GM18526 (cell line): ENCODE measurements around the gene TUBB2A.

Source experiments
- POLR2A ChIP-seq: IDR thresholded peaks from 3 replicates; pipeline ENCODE4 v1.6.1; 2011; ENCODE audit not compliant: insufficient read length; ENCODE audit errors: extremely low read depth

TUBB2A gene

DNA sequence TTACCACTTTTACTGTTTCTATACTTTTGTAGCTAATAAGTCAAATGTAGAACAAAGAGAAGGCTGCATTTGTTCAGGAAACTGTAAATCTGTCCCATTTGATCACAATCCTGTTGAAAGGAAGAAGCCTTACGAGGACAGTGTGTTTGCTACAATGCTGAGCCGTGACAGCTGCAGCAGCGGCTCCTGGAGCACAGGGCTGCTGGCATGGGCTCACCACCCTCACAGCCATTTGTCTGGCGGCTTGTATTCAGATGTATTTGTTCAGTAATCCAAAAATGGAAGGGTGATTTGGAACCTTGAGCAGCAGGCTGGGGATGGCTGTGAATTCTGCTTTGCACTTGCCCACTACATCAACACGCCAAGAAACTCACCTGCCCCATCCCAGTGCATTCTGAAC lies 5.7 kb downstream of the TUBB2A start:
- TF ChIP-seq POLR2A: no peak

DNA sequence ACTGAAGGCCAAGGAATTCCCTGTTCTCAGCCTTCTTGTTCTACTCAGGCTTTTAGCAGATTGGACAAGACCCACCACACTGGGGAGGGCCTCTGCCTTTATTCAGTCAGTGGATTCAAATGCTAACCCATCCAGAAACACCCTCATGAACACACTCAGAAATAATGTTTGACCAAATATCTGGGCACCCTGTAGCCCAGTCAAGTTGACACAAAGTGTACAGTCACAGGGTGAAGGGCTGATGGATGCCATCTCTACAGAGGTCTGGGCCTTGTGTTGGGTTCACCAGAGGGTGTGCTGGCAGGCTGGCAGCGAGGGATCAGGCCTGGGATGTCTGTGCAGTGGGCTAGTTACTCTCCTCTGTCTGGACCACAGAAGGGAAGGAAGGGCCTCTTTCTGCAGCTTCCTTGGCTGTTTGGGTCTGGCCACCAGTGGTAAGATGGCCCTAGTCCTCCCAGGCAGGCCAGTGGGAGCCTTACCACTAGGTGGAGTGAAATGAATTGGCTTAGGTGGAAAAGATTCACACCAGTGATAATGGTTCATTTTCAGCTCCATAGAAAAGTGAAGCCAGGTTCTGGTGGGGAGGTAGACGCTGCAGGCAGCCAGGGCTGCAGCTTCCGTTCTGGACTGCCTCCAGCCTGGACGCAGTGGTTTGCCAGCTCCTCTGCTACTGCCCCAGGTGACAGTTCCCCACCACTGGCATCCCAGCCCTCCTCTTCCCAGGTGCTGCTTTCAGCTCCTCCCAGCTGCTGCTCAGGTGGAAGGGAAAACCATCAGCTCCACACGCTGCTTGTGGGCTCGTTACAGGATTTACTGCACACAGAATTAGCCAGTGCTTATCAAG lies 9.2 kb downstream of the TUBB2A start:
- no peak for TF ChIP-seq POLR2A

DNA sequence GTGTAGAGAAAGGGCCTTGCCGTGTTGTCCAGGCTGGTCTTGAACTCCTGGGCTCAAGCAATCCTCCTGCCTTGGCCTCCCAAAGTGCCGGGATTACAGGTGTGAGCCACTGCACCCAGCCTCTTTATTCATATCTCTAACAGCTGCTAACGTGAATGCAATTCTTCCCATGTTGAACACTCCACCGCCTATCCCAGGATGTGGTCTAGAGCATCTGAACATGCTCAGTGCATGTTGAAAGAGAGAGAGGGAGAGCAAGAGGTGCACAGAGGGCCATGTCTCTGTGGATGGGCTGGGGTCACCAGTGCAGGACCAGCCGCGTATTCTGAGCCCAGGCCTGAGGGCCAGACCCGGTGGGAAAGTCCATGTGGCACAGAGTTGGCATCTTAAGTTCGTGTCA lies 12.8 kb downstream of the TUBB2A start:
- TF ChIP-seq POLR2A: no peak

- no peak for TF ChIP-seq POLR2A
Observed at GRCh38 chr6:3143158-3143557, 14.2 kb downstream of the TUBB2A start.

- no peak for TF ChIP-seq POLR2A
Observed at GRCh38 chr6:3142536-3142935, 14.8 kb downstream of the TUBB2A start.

DNA sequence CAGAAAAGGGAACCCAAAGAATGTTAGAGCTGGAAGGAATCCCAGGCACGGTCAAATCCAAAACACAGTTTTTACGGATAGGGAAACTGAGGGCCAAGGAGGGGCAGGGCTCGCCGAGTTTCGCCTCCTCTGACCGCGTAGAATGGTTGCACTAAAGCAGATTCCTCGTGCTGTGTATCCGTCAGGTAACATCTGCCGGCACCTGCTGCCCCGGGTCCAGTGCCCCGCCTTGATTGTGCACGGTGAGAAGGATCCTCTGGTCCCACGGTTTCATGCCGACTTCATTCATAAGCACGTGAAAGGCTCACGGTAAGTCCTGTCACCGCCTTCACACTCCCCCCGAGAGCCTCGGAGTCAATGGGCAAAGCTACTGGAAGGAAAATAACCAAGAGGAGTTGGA lies 17.1 kb downstream of the TUBB2A start:
- TF ChIP-seq POLR2A: no peak

DNA sequence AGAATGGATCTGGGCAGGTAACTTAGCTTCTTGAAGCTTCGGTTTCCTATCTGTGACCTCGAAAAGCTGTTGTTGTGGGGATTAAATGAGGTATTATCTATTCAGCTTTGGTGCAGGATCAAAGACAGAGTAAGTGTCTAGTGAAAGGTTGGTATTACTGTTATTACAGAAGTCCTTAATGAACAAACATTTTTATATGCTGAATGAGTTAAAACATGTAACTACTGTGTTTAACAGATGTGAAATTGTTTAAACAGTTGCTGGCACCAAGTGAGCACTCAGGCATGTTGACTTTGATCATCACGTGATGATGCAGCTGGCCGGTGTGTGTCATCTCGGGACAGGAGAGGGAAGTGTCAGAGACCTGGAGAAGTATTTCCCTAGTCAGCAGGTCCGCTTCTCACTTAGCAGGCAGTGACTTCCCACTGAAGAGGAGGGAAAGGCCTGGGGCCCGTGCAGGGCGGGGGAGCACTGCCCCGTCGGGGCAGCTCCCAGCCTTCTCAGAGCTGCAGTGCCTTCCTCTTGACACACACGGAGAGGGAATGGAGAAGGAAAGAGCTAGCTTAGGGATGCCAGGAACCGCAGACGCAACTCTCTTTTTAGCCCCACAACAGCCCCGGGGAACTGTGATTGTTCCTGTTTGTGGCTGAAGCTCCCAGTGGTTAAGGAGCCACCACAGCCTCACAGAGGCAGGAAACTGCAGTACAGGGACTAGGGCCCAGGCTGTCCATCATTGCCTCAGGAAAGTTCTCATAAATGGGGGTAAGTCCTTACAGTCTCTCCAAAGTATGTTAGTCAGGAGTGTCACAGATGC lies 18.0 kb downstream of the TUBB2A start:
- TF ChIP-seq POLR2A: no peak

GRCh38 chr6:3138341-3138740 lies 19.0 kb downstream of the TUBB2A start:
- TF ChIP-seq POLR2A: no peak

DNA sequence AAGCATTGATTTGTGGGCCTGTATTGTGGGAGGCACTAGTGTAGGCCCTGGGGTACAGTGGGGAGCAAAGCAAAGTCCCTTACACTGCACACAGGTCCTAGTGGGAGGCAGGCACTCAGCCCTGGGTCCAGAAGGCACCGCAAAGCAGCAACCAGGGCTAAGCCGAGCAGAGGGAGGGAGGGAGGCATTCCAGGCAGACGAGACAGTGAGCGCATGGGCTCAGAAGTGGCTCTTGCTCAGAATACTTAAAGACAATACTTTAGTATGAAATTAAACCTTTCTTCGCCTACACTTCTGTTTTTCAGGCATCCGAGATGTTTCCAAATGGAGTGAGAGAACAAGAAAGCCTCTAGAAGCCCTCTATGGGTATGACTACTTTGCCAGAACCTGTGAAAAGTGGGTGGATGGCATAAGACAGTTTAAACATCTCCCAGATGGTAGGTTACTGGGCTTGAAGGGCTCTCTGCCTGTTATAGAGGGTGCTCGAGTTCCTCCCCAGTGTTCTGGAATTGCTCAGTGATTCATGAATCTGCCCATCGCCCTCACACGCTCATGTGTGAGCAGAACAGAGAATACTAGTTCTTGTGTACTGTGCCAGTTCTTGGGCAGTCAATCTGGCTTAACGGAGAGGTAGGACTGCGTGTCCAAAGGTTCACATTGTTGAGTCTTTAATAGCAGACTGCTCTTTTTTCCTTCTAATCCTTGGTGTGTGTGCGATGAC lies 20.1 kb downstream of the TUBB2A start:
- no peak for TF ChIP-seq POLR2A

GRCh38 chr6:3136292-3137011 lies 20.9 kb downstream of the TUBB2A start:
- TF ChIP-seq POLR2A: no peak

GRCh38 chr6:3135668-3136291 lies 21.6 kb downstream of the TUBB2A start:
- no peak for TF ChIP-seq POLR2A

- no peak for TF ChIP-seq POLR2A
Observed at GRCh38 chr6:3133515-3133914, 23.8 kb downstream of the TUBB2A start.

- no peak for TF ChIP-seq POLR2A
Observed at GRCh38 chr6:3131695-3132094, 25.6 kb downstream of the TUBB2A start.

- TF ChIP-seq POLR2A: no peak
Observed at GRCh38 chr6:3128356-3129108, 28.8 kb downstream of the TUBB2A start.
